Calu3 (cell line): ENCODE data around the gene GSX2. TPM values are rescaled to one million over a fixed set of nuclear protein-coding genes. Genes with fewer than 3 reads are reported as not detected.

Experiments
- BruUV-seq: library from RNA; stranded (reverse); fragments of 400-500 nt; replicated peaks from 2 replicates; lab custom pipeline; 2021; lab: Mats Ljungman, UMichigan
- CTCF ChIA-PET: fragments of 300-600 bp; sonication (Branson Sonifier 250); formaldehyde crosslinking; loops from one replicate; lab custom pipeline; 2022; ENCODE audit warnings: antibody characterized with exemption; lab: Charles Lee
- DNase-seq: peaks from one replicate; pipeline ENCODE4 v3.0.0; 2022
- H3K27ac Mint-ChIP-seq: one replicate; pipeline ENCODE4 v1.8.0; 2022; ENCODE audit warnings: mixed read lengths; ENCODE audit not compliant: unreplicated experiment
- H3K27me3 Mint-ChIP-seq: one replicate; pipeline ENCODE4 v1.8.0; 2022; ENCODE audit warnings: mixed read lengths; ENCODE audit not compliant: unreplicated experiment
- H3K36me3 Mint-ChIP-seq: one replicate; pipeline ENCODE4 v1.8.0; 2022; ENCODE audit warnings: mild to moderate bottlenecking, moderate library complexity, mixed read lengths; ENCODE audit not compliant: insufficient read depth, unreplicated experiment
- H3K4me1 Mint-ChIP-seq: one replicate; pipeline ENCODE4 v1.8.0; 2022; ENCODE audit warnings: mild to moderate bottlenecking, low read depth, mixed read lengths; ENCODE audit not compliant: unreplicated experiment
- H3K4me3 Mint-ChIP-seq: one replicate; pipeline ENCODE4 v1.8.0; 2022; ENCODE audit warnings: mild to moderate bottlenecking, low read depth, moderate library complexity, mixed read lengths; ENCODE audit not compliant: unreplicated experiment
- H3K9me3 Mint-ChIP-seq: one replicate; pipeline ENCODE4 v1.8.0; 2022; ENCODE audit warnings: low read depth, mixed read lengths; ENCODE audit not compliant: unreplicated experiment
- intact Hi-C: fragments of 100-400 bp; cut with micrococcal nuclease; formaldehyde crosslinking; loops from one replicate; pipeline ENCODE4 v1.10.0; 2022; ENCODE audit not compliant: unreplicated experiment
- total RNA-seq: library from RNA; stranded (reverse); gene quantifications from 2 replicates; pipeline ENCODE4 v1.2.3, GENCODE V29; 2022
- TF ChIP-seq, protein P1 (sequence below): fragments of 200-600 bp; IDR thresholded peaks from one replicate; pipeline ENCODE4 v1.8.0; 2022; ENCODE audit warnings: antibody characterized with exemption; ENCODE audit not compliant: unreplicated experiment

GSX2 gene
- total RNA-seq, 1 experiment from 2014 or later, result not detected

DNA sequence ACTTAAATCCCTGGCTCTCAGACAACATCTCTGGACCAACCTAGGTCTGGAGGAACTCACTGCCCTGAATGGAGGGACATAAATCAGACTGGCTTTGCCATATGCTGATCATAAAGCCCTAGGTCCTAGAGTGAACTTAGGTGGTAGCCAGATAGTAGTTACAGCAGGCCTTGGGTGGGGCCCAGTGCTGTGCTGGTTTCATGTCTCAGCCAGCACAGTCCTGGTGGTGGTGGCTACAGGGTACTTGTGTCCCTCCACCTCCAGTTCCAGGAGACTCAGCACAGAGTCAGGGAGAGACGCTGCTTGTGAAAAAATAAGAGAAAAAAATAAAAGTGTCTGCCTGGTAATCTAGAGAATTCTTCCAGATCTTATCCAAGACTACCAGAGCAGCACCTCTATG lies 40.3 kb downstream of the GSX2 start:
- Mint-ChIP-seq H3K4me3 (no peak overlapping the region), H3K4me1 (no peaks in the 10 kb centered on the region), H3K27ac (no peak overlapping the region), H3K27me3 (no peaks in the 10 kb centered on the region), H3K36me3 (no peaks in the 10 kb centered on the region), H3K9me3 (no peaks in the 10 kb centered on the region)
- TF ChIP-seq, protein P1, sequence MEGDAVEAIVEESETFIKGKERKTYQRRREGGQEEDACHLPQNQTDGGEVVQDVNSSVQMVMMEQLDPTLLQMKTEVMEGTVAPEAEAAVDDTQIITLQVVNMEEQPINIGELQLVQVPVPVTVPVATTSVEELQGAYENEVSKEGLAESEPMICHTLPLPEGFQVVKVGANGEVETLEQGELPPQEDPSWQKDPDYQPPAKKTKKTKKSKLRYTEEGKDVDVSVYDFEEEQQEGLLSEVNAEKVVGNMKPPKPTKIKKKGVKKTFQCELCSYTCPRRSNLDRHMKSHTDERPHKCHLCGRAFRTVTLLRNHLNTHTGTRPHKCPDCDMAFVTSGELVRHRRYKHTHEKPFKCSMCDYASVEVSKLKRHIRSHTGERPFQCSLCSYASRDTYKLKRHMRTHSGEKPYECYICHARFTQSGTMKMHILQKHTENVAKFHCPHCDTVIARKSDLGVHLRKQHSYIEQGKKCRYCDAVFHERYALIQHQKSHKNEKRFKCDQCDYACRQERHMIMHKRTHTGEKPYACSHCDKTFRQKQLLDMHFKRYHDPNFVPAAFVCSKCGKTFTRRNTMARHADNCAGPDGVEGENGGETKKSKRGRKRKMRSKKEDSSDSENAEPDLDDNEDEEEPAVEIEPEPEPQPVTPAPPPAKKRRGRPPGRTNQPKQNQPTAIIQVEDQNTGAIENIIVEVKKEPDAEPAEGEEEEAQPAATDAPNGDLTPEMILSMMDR, result no peak
- CTCF ChIA-PET, result no interaction called here
- DNase-seq, result no peak
- no TSS peak for BruUV-seq
- intact Hi-C loops, result no loop called here

DNA sequence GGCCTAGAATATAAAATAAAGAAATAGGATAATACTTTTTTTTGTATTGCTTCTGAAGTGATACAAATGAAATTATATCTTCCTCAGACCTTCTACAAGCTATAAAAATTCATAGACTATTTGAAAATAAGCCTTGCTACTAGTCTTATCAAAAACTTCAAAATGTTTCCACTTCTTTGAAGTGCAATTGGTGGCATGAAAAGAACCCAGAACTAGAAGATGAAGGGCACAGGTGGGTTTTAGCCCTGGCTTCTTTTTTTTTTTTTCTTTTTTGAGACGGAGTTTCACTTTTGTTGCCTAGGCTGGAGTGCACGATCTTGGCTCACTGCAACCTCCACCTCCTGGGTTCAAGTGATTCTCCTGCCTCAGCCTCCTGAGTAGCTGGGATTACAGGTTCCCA lies 44.2 kb downstream of the GSX2 start:
- DNase-seq, result no peak
- no TSS peak for BruUV-seq
- H3K27me3 Mint-ChIP-seq, result no peaks in the 10 kb centered on the region
- intact Hi-C loops, result no loop called here
- no peaks in the 10 kb centered on the region for H3K36me3 Mint-ChIP-seq
- CTCF ChIA-PET, result interaction anchor here (0.7 kb wide), 1 partner anchor 91 kb away, joined by 3 read pairs; no protein-coding TSS in a partner anchor
- H3K4me3 Mint-ChIP-seq, result no peak overlapping the region
- TF ChIP-seq, protein P1, result no peak
- no peaks in the 10 kb centered on the region for H3K9me3 Mint-ChIP-seq
- H3K4me1 Mint-ChIP-seq, result no peaks in the 10 kb centered on the region
- H3K27ac Mint-ChIP-seq, result no peak overlapping the region

DNA sequence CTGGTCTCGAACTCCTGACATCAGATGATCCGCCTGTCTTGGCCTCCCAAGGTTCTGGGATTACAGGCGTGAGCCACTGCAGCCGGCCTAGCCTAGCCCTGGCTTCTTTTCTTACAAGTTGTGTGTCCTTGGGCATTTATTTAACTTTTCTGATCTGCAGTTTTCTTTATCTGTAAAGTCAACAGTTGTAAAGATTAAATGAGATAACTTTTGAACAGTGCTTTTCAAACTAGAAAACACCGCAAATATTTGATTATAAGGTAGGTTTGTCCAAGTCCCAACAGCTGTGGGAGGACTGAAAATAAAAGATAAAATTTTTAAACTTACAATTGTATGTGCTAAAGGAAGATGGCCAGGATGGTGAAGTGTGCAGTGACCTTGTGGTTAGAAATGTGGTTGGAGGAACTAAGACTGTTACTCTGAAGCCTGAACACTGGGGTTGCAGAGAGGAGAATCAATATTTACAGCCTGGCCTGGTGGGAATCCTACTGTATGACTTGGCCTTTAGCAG lies 44.8 kb downstream of the GSX2 start:
- Mint-ChIP-seq H3K27ac (no peak overlapping the region), H3K36me3 (no peaks in the 10 kb centered on the region), H3K9me3 (no peaks in the 10 kb centered on the region), H3K4me3 (no peak overlapping the region), H3K4me1 (no peaks in the 10 kb centered on the region), H3K27me3 (no peaks in the 10 kb centered on the region)
- intact Hi-C loops, result no loop called here
- TF ChIP-seq, protein P1, result no peak
- CTCF ChIA-PET, result no interaction called here
- no TSS peak for BruUV-seq
- DNase-seq, result no peak

DNA sequence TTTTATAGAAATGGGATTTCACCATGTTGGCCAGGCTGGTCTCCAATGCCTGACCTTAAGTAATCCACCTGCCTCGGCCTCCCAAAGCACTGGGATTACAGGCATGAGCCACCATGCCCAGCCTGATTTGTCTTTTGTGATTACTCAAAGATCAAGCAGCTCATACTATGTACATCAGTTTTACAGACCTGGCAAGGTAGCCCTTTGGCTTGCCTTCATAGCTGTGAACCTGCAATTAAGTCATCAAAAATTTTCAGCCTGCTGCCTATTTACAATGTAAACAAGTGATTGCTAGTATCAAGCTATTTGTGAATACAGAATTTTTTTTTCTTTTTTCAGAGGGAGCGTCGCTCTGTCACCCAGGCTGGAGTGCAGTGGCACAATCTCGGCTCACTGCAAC lies 46.2 kb downstream of the GSX2 start:
- CTCF ChIA-PET, result no interaction called here
- no peak overlapping the region for H3K4me3 Mint-ChIP-seq
- intact Hi-C loops, result no loop called here
- H3K36me3 Mint-ChIP-seq, result no peaks in the 10 kb centered on the region
- no peaks in the 10 kb centered on the region for H3K4me1 Mint-ChIP-seq
- H3K9me3 Mint-ChIP-seq, result no peaks in the 10 kb centered on the region
- TF ChIP-seq, protein P1, result no peak
- DNase-seq, result no peak
- no peak overlapping the region for H3K27ac Mint-ChIP-seq
- no peaks in the 10 kb centered on the region for H3K27me3 Mint-ChIP-seq
- BruUV-seq, result no TSS peak
